Panc1 (cell line): ENCODE data around the gene SUMF2. TPM values are rescaled to one million over a fixed set of nuclear protein-coding genes. Genes with fewer than 3 reads are reported as not detected.

Experiments
- ATAC-seq: fragments of 200-7000 bp; cut with Tn5 transposase; 2 replicates; pipeline ENCODE4 v1.9.1; 2020; ENCODE audit warnings: mild to moderate bottlenecking, moderate library complexity
- BruUV-seq: library from RNA; stranded (reverse); fragments of 400-500 nt; replicated peaks from 2 replicates; lab custom pipeline; 2021; lab: Mats Ljungman, UMichigan
- CTCF ChIA-PET: fragments of 300-600 bp; sonication (Branson Sonifier 250); formaldehyde crosslinking; loops from one replicate; lab custom pipeline; 2022; ENCODE audit warnings: antibody characterized with exemption; lab: Charles Lee
- POLR2A ChIA-PET: fragments of 300-600 bp; sonication (Branson Sonifier 250); formaldehyde crosslinking; loops from one replicate; lab custom pipeline; 2022; ENCODE audit warnings: antibody characterized with exemption; lab: Charles Lee
- DNase-seq: peaks from one replicate; pipeline ENCODE4 v3.0.0-alpha.2; 2010; ENCODE audit warnings: low read depth, low spot score
- H3K27ac ChIP-seq: 2 replicates; pipeline ENCODE4 v1.5.1; 2011; ENCODE audit warnings: mild to moderate bottlenecking, low read length, inconsistent platforms
- H3K27me3 ChIP-seq: fragments of 200-500 bp; sonication (Bioruptor generic); 2 replicates; pipeline ENCODE4 v1.6.0; 2014; ENCODE audit warnings: low read length, inconsistent platforms; ENCODE audit not compliant: control insufficient read depth, insufficient read depth
- H3K36me3 ChIP-seq: fragments of 200-500 bp; sonication (Bioruptor generic); 2 replicates; pipeline ENCODE4 v1.5.1; 2014; ENCODE audit warnings: inconsistent platforms, mild to moderate bottlenecking, low read length, moderate library complexity; ENCODE audit not compliant: control insufficient read depth, insufficient read depth
- H3K4me1 ChIP-seq: 2 replicates; pipeline ENCODE4 v1.5.1; 2011; ENCODE audit warnings: inconsistent platforms, mild to moderate bottlenecking, low read length, moderate library complexity; ENCODE audit not compliant: control insufficient read depth, insufficient read depth
- H3K4me3 ChIP-seq, 2 experiments: 2 replicates each; pipeline ENCODE4 v1.5.1; 2011 to 2012; ENCODE audit warnings: low read depth in 2 of 2, low read length in 2 of 2, mild to moderate bottlenecking in 2 of 2, inconsistent platforms in 1 of 2, moderate library complexity in 1 of 2
- H3K9me3 ChIP-seq: fragments of 200-500 bp; sonication (Bioruptor generic); 2 replicates; pipeline ENCODE4 v1.5.1; 2014; ENCODE audit warnings: low read depth, mild to moderate bottlenecking, inconsistent platforms, low read length, moderate library complexity; ENCODE audit not compliant: control insufficient read depth, insufficient read depth
- POLR2AphosphoS5 ChIP-seq: IDR thresholded peaks from 2 replicates; pipeline ENCODE4 v1.6.1; 2012; ENCODE audit warnings: mild to moderate bottlenecking, low read depth, low read length, moderate library complexity
- SIN3A ChIP-seq: IDR thresholded peaks from 2 replicates; pipeline ENCODE4 v1.6.1; 2012; ENCODE audit warnings: low read depth, mild to moderate bottlenecking, low read length, moderate library complexity, borderline replicate concordance; ENCODE audit not compliant: insufficient read depth
- TCF7L2 ChIP-seq: IDR thresholded peaks from 2 replicates; pipeline ENCODE4 v1.6.1; 2011; ENCODE audit warnings: mild to moderate bottlenecking, low read depth, low read length, inconsistent platforms
- in situ Hi-C: cut with HindIII; loops from 2 replicates; pipeline ENCODE4 v1.10.0; 2016; ENCODE audit warnings: low sequenced_read_pairs, low pct_unique_long_range_greater_than_20kb
- intact Hi-C: fragments of 100-400 bp; cut with micrococcal nuclease; formaldehyde crosslinking; loops from one replicate; pipeline ENCODE4 v1.10.0; 2022; ENCODE audit not compliant: unreplicated experiment
- total RNA-seq: library from RNA; stranded (reverse); gene quantifications from one replicate; pipeline ENCODE4 v1.2.1, GENCODE V29; 2021; ENCODE audit not compliant: unreplicated experiment
- TF ChIP-seq, protein P1 (sequence below): fragments of 450-650 bp; IDR thresholded peaks from 2 replicates; pipeline ENCODE4 v1.5.1; 2017; ENCODE audit warnings: mild to moderate bottlenecking
- TF ChIP-seq, protein P2 (sequence below), 2 experiments: IDR thresholded peaks; 2 replicates each; pipeline ENCODE4 v1.6.1; 2011 to 2012; ENCODE audit warnings: low read depth in 2 of 2, control low read depth in 1 of 2, low read length in 1 of 2, mild to moderate bottlenecking in 1 of 2, moderate library complexity in 1 of 2; ENCODE audit not compliant: insufficient read depth in 1 of 2

SUMF2 gene
- total RNA-seq, 1 experiment from 2014 or later: 156 TPM

DNA sequence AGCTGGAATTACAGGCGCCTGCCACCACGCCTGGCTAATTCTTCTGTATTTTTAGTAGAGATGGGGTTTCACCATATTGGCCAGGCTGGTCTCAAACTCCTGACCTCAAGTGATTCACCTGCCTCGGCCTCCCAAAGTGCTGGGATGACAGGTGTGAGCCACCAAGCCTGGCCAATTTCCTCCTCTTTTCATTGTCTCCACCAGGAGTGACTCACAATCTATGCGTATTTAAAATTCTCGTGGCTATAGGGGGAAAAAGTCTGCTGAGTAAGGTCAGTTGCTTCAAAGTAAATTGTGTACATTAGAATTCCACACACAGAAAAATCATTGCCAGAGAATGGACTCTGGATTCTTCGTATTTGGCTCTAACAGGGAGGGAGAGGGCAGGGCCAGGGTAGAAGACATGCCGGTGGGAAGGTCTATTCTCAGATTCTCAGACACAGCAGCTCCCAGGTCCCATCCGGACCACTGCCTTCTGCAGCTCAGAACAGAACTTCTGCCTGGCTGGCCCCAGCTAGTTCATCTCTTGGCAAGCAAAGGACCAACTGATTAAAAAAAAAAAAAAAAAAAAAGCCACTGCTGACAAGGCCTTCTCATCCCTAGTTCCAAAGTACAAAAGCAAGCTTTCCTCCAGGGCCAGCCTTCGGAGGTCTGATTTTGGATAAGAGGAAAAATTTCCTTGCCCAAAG, 35.0 kb upstream of the SUMF2 start:
- no peaks in the 10 kb centered on the region for H3K27me3 ChIP-seq
- CTCF ChIA-PET: interaction anchor here (0.6 kb wide), 1 partner anchor 46 kb away, joined by 3 read pairs; no protein-coding TSS in a partner anchor
- peaks cover 5% of the 10 kb centered on the region; the same call in 1 of the 2 replicates for H3K4me1 ChIP-seq
- TF ChIP-seq TCF7L2 (no peak), POLR2AphosphoS5 (no peak), SIN3A (no peak)
- TF ChIP-seq, protein P1, sequence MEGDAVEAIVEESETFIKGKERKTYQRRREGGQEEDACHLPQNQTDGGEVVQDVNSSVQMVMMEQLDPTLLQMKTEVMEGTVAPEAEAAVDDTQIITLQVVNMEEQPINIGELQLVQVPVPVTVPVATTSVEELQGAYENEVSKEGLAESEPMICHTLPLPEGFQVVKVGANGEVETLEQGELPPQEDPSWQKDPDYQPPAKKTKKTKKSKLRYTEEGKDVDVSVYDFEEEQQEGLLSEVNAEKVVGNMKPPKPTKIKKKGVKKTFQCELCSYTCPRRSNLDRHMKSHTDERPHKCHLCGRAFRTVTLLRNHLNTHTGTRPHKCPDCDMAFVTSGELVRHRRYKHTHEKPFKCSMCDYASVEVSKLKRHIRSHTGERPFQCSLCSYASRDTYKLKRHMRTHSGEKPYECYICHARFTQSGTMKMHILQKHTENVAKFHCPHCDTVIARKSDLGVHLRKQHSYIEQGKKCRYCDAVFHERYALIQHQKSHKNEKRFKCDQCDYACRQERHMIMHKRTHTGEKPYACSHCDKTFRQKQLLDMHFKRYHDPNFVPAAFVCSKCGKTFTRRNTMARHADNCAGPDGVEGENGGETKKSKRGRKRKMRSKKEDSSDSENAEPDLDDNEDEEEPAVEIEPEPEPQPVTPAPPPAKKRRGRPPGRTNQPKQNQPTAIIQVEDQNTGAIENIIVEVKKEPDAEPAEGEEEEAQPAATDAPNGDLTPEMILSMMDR: no peak
- TF ChIP-seq, protein P2, sequence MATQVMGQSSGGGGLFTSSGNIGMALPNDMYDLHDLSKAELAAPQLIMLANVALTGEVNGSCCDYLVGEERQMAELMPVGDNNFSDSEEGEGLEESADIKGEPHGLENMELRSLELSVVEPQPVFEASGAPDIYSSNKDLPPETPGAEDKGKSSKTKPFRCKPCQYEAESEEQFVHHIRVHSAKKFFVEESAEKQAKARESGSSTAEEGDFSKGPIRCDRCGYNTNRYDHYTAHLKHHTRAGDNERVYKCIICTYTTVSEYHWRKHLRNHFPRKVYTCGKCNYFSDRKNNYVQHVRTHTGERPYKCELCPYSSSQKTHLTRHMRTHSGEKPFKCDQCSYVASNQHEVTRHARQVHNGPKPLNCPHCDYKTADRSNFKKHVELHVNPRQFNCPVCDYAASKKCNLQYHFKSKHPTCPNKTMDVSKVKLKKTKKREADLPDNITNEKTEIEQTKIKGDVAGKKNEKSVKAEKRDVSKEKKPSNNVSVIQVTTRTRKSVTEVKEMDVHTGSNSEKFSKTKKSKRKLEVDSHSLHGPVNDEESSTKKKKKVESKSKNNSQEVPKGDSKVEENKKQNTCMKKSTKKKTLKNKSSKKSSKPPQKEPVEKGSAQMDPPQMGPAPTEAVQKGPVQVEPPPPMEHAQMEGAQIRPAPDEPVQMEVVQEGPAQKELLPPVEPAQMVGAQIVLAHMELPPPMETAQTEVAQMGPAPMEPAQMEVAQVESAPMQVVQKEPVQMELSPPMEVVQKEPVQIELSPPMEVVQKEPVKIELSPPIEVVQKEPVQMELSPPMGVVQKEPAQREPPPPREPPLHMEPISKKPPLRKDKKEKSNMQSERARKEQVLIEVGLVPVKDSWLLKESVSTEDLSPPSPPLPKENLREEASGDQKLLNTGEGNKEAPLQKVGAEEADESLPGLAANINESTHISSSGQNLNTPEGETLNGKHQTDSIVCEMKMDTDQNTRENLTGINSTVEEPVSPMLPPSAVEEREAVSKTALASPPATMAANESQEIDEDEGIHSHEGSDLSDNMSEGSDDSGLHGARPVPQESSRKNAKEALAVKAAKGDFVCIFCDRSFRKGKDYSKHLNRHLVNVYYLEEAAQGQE (IDR thresholded peaks at IDR 0.05; ENCODE audit: insufficient read depth in 1 of 2, low read depth in 2 of 2, low read length in 1 of 2): no peak
- H3K27ac ChIP-seq: no peak overlapping the region
- no peaks in the 10 kb centered on the region; the same call in 1 of the 2 replicates for H3K36me3 ChIP-seq
- in situ Hi-C loops (no loop called here), intact Hi-C loops (no loop called here)
- no peaks in the 10 kb centered on the region for H3K9me3 ChIP-seq
- H3K4me3 ChIP-seq: no peak overlapping the region
- POLR2A ChIA-PET: no interaction called here
- DNase-seq (no peak), ATAC-seq (no peak)
- BruUV-seq: TSS peak; percentile 46

DNA sequence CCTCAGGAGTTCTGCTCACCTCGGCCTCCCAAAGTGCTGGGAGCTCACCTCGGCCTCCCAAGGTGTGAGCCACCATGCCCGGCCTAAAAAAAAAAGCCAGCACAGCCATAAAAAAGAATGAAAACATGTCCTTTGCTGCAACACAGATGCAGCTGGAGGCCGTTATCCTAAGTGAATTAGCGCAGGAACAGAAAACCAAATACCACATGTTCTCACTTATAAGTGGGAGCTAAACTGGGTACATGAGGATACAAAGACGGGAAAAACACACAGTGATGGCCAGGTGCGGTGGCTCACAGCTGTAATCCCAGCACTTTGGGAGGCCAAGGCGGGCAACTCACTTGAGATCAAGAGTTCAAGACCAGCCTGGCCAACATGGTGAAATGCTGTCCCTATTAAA, 33.7 kb upstream of the SUMF2 start:
- POLR2A ChIA-PET: no interaction called here

More for the DNA sequence above, 33.7 kb upstream of the SUMF2 start:
- Histone ChIP-seq H3K4me1 (peaks cover 5% of the 10 kb centered on the region; the same call in 1 of the 2 replicates), H3K36me3 (no peaks in the 10 kb centered on the region; the same call in 1 of the 2 replicates), H3K27me3 (no peaks in the 10 kb centered on the region), H3K27ac (no peak overlapping the region), H3K4me3 (no peak overlapping the region), H3K9me3 (no peaks in the 10 kb centered on the region)
- CTCF ChIA-PET: no interaction called here
- DNase-seq: no peak
- in situ Hi-C loops (no loop called here), intact Hi-C loops (no loop called here)
- no peak for ATAC-seq
- TF ChIP-seq, protein P1: no peak
- TF ChIP-seq SIN3A: no peak
- no peak for TF ChIP-seq TCF7L2
- no peak for TF ChIP-seq POLR2AphosphoS5
- TF ChIP-seq, protein P2 (IDR thresholded peaks at IDR 0.05; ENCODE audit: insufficient read depth in 1 of 2, low read depth in 2 of 2, low read length in 1 of 2): no peak
- BruUV-seq: no TSS peak
